ENCODE measurements around the gene AP1S1. TPM values are rescaled to one million over a fixed set of nuclear protein-coding genes. Genes with fewer than 3 reads are reported as not detected.

The AP1S1 gene
- total RNA-seq, 4 donors from 2014 or later: 14.5 to 35.4 (median 22.7) TPM

DNA sequence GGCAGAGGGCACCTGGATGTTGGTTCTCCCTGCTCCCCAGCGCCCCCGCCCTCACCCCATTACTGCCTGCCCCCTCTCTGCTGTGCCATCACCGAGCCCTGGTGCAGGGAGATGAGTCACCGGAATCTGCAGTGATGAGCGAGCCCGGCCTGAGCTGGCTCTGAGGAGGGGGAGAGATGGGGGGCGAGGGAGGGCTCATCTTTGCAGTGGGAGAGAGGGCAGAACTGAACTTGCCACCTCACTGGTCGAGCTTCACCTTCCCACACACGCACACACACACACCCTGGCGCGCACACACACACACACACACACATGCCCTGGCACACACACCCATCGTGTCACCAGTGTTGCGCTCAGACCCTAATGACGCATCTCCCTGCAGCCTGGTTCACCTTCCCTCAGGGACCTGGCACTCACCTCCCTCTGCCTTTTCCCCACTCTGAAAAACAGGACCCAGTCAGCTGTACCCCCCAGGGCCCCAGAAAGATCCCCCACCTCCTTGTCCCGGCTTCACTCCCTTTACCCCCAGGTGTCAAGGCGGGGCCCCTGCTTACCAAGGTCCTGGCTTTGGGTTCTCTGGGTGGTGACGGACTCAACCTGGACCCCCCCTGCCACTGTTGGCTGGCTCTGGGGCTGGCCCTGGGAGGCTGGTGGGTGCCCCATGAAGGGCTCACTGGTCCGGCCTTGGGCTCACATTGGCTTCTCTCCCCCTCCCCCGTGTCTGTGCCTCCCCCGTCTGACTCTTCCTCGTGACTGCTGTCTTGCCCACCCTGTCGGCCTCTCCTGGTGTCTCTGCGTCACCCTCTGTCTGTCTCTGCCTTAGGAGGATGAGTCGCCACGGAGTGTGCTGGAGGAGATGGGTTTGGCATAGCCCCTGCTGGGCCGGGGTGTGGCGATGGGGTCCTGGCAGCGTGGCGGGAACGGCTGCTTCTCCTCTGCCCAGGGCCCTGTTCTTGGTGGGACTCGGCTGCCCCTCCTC is 5.7 kb downstream of the AP1S1 start:
- no peak overlapping the region for H3K4me3 ChIP-seq
- H3K36me3 ChIP-seq: peaks cover 3 to 53% (median 6%) of the 10 kb centered on the region in 3 donors
- H3K4me1 ChIP-seq: peaks cover 0 to 37% (median 24%) of the 10 kb centered on the region in 4 donors
- no peak for DNase-seq (ENCODE audit: low spot score in 2 of 2)
- peaks cover 0 to 52% of the 10 kb centered on the region in 2 donors for H3K27me3 ChIP-seq
- H3K27ac ChIP-seq: no peak overlapping the region
- no peaks in the 10 kb centered on the region for H3K9me3 ChIP-seq
- TF ChIP-seq EP300 (IDR thresholded peaks at IDR 0.05) (no peak), POLR2A (IDR thresholded peaks at IDR 0.05) (no peak)
- TF ChIP-seq, protein P1, sequence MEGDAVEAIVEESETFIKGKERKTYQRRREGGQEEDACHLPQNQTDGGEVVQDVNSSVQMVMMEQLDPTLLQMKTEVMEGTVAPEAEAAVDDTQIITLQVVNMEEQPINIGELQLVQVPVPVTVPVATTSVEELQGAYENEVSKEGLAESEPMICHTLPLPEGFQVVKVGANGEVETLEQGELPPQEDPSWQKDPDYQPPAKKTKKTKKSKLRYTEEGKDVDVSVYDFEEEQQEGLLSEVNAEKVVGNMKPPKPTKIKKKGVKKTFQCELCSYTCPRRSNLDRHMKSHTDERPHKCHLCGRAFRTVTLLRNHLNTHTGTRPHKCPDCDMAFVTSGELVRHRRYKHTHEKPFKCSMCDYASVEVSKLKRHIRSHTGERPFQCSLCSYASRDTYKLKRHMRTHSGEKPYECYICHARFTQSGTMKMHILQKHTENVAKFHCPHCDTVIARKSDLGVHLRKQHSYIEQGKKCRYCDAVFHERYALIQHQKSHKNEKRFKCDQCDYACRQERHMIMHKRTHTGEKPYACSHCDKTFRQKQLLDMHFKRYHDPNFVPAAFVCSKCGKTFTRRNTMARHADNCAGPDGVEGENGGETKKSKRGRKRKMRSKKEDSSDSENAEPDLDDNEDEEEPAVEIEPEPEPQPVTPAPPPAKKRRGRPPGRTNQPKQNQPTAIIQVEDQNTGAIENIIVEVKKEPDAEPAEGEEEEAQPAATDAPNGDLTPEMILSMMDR (IDR thresholded peaks at IDR 0.05): no peak
- 77 to 82% methylated on average over 27 to 30 of the region's 31 CpGs for WGBS, 2 donors

DNA sequence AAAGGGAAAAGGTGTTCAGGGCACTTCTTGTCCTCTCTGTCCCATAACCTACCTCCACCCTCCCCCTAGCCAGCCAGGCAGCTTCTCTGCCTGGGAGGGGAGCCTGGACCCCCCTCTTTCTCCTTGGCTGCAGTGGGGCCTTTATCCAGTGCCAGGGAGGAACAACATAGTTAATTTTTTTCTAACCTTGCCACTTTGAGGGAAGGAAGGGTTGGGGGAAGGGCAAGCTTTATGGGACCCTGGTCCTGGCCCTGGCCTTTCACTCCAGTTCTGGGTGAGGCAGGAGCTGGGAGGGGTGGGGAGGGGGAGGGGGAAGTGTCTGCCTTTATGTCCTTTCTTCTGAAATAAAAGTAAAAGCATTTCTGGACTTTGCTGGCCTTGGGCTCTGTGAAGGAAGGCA is 6.6 kb downstream of the AP1S1 start:
- no peak for TF ChIP-seq EP300 (IDR thresholded peaks at IDR 0.05)
- TF ChIP-seq, protein P1 (IDR thresholded peaks at IDR 0.05): no peak
- TF ChIP-seq POLR2A (IDR thresholded peaks at IDR 0.05): no peak
- Histone ChIP-seq H3K27me3 (peaks cover 2 to 61% of the 10 kb centered on the region in 2 donors), H3K27ac (no peak overlapping the region), H3K4me1 (peaks cover 0 to 37% (median 27%) of the 10 kb centered on the region in 4 donors), H3K36me3 (peaks cover 3 to 53% (median 6%) of the 10 kb centered on the region in 3 donors), H3K9me3 (no peaks in the 10 kb centered on the region), H3K4me3 (no peak overlapping the region)
- no peak for DNase-seq (ENCODE audit: low spot score in 2 of 2)

DNA sequence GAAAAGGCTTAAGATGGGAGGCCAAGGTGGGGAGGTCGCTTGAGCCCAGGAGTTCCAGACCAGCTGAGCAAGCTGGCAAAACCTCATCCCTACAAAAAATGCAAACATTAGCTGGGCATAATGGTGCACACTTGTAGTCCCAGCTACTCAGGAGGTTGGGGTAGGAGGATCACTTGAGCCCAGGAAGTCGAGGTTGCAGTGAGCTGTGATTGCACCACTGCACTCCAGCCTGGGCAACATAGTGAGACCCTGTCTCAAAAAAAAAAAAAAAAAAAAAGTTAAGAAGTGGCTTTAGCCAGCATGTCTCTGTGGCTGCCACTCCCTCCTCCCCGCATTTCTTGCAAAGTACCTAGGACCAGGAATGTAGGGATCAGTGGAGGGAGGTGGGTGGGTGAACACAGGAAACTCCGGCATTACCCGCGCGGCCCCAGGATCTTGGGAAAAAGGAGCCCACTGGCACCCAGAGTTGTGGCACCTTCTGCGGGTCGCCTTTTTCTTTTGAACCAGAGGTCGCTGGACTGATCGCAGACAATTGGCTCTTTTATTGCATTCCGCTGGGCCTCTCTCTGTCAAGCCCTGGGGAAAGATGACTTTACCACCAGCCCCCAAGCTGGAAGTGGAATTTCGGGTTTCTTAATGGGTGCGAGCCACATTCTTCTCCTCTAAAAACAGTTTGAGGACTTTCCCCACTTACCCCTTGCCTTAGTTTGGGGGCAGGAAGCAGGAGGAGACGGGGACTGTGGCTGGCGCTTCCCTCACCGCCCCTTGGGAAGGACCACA is 7.6 kb downstream of the AP1S1 start:
- WGBS, 2 donors: 62 to 63% methylated on average over 17 of the region's 17 CpGs
- TF ChIP-seq, protein P1 (IDR thresholded peaks at IDR 0.05): no peak
- no peak for TF ChIP-seq POLR2A (IDR thresholded peaks at IDR 0.05)
- no peak for TF ChIP-seq EP300 (IDR thresholded peaks at IDR 0.05)
- no peak overlapping the region for H3K4me3 ChIP-seq

DNA sequence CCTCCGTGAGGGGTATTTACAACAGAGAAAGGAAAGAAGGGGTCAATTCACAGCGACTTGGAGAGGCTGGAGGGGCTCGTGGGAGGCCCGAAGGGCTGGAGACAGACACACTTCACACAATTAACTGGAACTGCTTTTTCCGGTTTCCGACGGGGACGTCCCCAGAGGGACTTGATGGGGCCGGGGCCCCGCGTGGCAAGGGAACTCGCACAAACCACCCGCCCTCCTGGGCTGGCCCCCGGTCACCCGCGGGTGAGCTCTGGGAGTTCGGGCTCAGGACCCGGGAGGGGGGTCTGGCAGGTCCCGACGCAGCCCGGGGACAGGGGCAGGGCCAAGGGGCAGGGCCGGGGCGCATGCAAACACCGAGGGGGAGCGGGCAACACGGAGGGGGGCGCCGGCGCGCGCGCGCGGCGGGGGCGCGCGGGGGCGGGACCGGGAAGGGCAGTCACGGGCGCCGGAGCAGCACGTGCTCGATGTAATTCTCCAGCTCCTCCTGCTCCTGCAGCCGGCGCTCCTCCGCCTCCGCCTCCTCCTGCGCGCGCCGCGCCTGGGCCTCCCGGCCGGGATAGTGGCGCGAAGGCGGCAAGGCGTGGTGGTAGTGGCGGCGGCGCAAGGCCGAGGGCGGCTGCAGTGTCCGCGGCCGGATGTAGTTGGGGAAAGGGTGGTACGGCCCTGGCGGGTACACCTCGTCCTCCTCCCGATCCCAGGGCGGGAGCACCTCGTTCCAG is 8.4 kb downstream of the AP1S1 start:
- 2 to 3% methylated on average over 10 to 41 of the region's 74 CpGs for whole genome bisulfite sequencing, 2 donors
- peaks cover 0 to 48% (median 28%) of the 10 kb centered on the region in 4 donors for H3K4me1 ChIP-seq
- TF ChIP-seq EP300 (IDR thresholded peaks at IDR 0.05): no peak
- TF ChIP-seq, protein P1 (IDR thresholded peaks at IDR 0.05): no peak
- TF ChIP-seq POLR2A (IDR thresholded peaks at IDR 0.05): no peak
- peaks cover 7 to 79% of the 10 kb centered on the region in 2 donors for H3K27me3 ChIP-seq
- peak overlapping the region in 3 of 4 donors; percentile 1 to 44 (median 33) for H3K4me3 ChIP-seq
- peaks cover 3 to 40% (median 6%) of the 10 kb centered on the region in 3 donors for H3K36me3 ChIP-seq
- no peaks in the 10 kb centered on the region for H3K9me3 ChIP-seq
- no peak overlapping the region for H3K27ac ChIP-seq
- DNase-seq (ENCODE audit: low spot score in 2 of 2): no peak

More for the DNA sequence above, 7.6 kb downstream of the AP1S1 start:
- Histone ChIP-seq H3K9me3 (no peaks in the 10 kb centered on the region), H3K27ac (no peak overlapping the region), H3K4me1 (peaks cover 0 to 47% (median 28%) of the 10 kb centered on the region in 4 donors), H3K27me3 (peaks cover 7 to 71% of the 10 kb centered on the region in 2 donors), H3K36me3 (peaks cover 3 to 48% (median 6%) of the 10 kb centered on the region in 3 donors)
- DNase-seq (ENCODE audit: low spot score in 2 of 2): no peak

Measured in tibial nerve (tissue), 4 donors.